Measurements from ENCODE around the gene DOCK9.
"Not testable (repeated sequence)": the region's sequence is repeated elsewhere in the genome, so short reads cannot be mapped to it uniquely, and the experiment has no call there.

Gene DOCK9

DNA sequence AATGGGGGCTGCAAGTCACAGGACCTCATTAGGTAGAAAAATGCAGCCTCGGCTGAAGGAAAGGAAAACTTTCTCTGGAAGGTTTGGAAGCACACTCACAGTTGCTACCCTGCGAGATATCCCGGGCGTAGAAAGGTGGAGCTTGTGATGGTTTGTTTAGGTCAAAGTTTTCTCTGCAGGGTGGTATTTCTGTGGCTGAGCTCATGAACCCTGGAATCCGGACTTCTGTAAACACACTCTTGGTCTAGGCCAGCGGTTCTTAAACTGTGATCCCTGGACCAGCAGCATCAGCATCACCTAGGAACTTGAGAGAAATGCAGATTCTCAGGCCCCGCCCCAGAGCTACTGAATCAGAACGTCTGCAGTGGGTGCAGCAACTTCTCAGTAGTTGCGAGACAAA, 222.1 kb downstream of the DOCK9 start:
- in situ Hi-C loops (cut with MboI; ENCODE audit: low sequenced_read_pairs, unreplicated experiment): no loop called here
- DNase-seq (ENCODE audit: low spot score): no peak
- TF ChIP-seq, protein P1, sequence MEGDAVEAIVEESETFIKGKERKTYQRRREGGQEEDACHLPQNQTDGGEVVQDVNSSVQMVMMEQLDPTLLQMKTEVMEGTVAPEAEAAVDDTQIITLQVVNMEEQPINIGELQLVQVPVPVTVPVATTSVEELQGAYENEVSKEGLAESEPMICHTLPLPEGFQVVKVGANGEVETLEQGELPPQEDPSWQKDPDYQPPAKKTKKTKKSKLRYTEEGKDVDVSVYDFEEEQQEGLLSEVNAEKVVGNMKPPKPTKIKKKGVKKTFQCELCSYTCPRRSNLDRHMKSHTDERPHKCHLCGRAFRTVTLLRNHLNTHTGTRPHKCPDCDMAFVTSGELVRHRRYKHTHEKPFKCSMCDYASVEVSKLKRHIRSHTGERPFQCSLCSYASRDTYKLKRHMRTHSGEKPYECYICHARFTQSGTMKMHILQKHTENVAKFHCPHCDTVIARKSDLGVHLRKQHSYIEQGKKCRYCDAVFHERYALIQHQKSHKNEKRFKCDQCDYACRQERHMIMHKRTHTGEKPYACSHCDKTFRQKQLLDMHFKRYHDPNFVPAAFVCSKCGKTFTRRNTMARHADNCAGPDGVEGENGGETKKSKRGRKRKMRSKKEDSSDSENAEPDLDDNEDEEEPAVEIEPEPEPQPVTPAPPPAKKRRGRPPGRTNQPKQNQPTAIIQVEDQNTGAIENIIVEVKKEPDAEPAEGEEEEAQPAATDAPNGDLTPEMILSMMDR (IDR thresholded peaks at IDR 0.05; ENCODE audit: borderline replicate concordance, control extremely low read depth, extremely low read depth, insufficient read depth, missing control alignments): no peak

DNA sequence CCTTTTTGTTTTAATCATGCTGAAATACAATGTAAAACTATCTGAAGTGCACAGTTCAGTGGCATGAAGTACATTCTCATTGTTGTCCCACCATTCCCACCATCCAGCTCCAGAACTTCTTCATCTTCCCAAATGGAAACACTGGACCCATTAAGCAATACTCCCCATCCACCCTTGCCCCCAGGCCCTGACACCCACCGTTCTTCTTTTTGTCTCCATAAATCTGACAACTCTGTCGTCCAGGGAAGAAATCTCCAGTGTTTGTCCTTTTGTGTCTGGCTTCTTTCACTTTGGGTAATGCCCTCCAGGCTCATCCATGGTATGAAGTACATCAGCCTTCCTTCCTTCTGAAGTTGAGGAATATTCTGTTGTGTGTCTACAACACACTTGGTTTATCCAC, 222.7 kb downstream of the DOCK9 start:
- no peak for DNase-seq (ENCODE audit: low spot score)
- TF ChIP-seq, protein P1 (IDR thresholded peaks at IDR 0.05; ENCODE audit: borderline replicate concordance, control extremely low read depth, extremely low read depth, insufficient read depth, missing control alignments): no peak
- in situ Hi-C loops (cut with MboI; ENCODE audit: low sequenced_read_pairs, unreplicated experiment): no loop called here

DNA sequence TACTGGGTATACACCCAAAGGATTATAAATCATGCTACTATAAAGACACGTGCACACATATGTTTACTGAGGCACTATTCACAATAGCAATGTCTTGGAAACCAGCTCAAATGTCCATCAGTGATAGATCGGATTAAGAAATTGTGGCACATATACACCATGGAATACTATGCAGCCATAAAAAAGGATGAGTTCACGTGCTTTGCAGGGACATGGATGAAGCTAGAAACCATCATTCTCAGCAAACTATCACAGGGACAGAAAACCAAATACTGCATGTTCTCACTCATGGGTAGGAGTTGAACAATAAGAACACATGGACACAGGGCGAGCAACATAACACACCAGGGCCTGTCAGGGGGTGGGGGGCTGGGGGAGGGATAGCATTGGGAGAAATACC, 223.4 kb downstream of the DOCK9 start:
- DNase-seq (ENCODE audit: low spot score); in situ Hi-C loops (cut with MboI; ENCODE audit: low sequenced_read_pairs, unreplicated experiment): not testable (repeated sequence)

DNA sequence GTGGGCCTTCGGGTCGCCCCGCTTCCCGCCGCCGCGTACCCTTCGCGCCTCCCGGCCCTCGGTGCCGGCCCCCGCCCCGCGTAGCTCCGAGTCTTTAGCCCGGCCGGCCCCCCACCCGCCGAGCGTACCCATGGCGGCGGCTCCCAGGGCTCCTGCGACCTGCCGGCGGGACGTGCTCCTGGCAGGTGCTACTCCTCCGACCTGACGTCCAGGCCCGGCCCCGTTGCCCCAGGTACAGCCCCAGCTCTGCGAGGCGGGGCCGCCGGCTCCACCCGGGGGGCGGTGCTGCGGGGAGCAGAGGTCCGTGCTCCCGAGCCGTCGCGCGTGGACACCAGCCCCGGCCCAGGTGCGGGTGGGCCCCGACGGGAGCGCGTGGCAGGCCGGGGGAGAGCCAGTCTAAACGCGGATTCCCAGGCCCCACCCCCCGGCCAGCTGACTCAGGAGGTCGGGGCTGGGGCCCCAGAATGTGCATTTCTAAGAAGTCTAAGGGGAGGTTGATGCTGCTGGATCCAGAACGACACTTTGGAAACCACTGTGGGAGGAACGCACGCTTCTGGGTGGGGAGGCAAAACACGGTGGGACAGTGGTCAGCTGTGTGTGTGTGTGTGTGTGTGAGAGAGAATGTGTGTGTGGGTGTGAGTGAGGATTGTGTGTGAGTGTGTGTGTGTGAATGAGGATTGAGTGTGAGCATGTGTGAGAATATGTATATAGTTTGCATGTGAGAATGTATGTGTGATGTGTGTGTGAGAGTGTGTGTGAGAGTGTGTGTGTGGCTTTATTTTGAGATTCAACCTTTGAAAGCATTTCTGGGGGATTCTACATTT, 225.2 kb downstream of the DOCK9 start, which contains the start of gene SLC15A1:
SLC15A1 (minus strand) TSS at position 206 of the 824 bp plus-strand sequence; CDS start at position 132, 74 bp downstream.
- in situ Hi-C loops (cut with MboI; ENCODE audit: low sequenced_read_pairs, unreplicated experiment): no loop called here
- DNase-seq (ENCODE audit: low spot score): no peak
- TF ChIP-seq, protein P1 (IDR thresholded peaks at IDR 0.05; ENCODE audit: borderline replicate concordance, control extremely low read depth, extremely low read depth, insufficient read depth, missing control alignments): no peak

DNA sequence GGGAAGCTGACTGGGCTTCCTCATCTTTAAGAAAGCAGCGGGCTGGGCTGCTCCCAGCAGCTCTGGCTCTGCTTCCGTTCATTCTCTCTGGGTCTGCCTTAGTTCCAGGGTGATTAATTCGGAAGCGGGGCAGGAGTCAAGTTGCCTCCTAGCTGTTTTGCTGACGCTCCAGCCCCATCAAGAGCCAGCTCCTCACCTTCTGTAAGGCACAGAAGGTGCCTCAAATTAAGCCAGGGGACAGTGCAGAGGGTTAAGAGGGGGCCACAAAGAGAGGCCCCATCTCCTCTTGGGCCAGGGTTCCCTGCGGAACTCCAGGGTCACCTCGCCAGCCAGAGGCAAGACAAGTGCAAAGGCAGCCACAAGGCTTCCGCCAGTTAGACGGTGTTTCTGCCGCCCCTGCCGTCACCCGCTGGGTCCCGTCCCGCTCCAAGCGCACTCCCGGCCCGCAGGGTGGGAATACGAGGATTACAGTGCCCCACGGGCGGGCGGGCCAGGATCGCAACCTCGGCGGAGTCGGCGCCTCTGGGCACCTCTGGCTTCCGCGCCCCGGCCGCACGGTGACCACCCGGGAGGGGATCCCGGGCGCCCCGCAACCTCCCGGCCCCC, 225.9 kb downstream of the DOCK9 start:
- TF ChIP-seq, protein P1 (IDR thresholded peaks at IDR 0.05; ENCODE audit: borderline replicate concordance, control extremely low read depth, extremely low read depth, insufficient read depth, missing control alignments): no peak
- in situ Hi-C loops (cut with MboI; ENCODE audit: low sequenced_read_pairs, unreplicated experiment): no loop called here
- DNase-seq (ENCODE audit: low spot score): no peak

DNA sequence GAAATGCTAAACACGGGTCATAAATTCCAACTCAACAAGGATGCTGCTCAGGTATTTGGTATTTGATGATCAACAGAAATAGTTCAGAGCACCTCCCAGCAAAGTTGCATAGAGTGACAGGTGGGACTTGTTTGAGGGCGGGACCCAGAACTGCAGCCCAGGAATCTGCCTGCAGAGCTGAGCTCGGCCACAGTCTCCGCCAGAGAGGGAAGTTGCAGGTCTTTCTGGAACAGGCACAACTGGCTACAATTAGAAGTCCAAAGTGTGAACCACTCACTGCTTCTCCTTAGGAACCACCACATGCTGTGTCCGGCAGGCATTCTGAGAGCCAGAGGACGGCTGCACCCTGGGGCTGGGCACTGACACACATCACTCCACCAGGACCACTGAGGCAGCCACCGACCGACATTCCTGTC, 226.5 kb downstream of the DOCK9 start:
- in situ Hi-C loops (cut with MboI; ENCODE audit: low sequenced_read_pairs, unreplicated experiment): no loop called here
- TF ChIP-seq, protein P1 (IDR thresholded peaks at IDR 0.05; ENCODE audit: borderline replicate concordance, control extremely low read depth, extremely low read depth, insufficient read depth, missing control alignments): no peak
- no peak for DNase-seq (ENCODE audit: low spot score)

DNA sequence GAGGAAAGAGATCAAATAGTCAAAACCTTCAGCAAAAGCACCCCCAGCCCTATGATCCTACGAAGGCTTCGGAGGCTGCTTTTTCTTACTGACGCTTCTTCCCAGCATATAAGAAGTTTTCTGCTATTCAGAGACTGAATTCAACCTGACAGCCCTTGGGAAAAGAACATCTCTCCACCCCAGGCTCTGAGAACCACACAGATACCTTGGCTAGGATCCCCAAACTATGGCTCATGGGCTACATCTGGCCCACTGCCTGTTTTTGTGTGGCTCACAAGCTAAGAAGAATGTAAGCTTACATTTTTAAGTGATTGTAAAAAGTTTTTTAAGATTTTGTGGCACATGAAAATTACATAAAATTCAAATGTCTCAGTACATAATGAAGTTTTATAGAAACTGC, 228.4 kb downstream of the DOCK9 start:
- in situ Hi-C loops (cut with MboI; ENCODE audit: low sequenced_read_pairs, unreplicated experiment): no loop called here
- TF ChIP-seq, protein P1 (IDR thresholded peaks at IDR 0.05; ENCODE audit: borderline replicate concordance, control extremely low read depth, extremely low read depth, insufficient read depth, missing control alignments): no peak
- DNase-seq (ENCODE audit: low spot score): no peak
